GM12801 (cell line): Measurements from ENCODE around the gene ZNF483.

Experiments used
- TF ChIP-seq, protein P1 (sequence below): IDR thresholded peaks from one replicate; pipeline ENCODE4 v1.5.1; 2011; ENCODE audit warnings: control low read depth; ENCODE audit not compliant: insufficient read length; ENCODE audit errors: extremely low read depth

ZNF483 gene

DNA sequence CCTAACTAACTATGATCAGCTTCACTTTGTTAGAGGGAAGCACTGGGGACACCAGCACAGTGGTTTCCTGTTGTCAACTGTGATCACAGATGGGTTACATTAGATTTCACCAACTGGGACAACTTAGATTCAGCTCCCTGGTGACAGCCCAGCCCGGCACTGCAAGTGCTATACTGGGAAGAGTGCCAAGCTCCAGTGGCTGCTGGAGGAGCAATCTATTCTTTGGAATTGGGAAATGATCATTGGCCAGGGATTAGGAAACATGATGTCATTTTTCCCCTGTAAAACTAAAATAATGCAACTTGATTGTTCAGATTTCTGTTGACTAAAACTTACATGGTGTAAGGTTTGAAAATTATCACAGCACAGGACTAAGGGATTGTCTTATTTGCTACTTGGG is 41.3 kb downstream of the ZNF483 start:
- TF ChIP-seq, protein P1, sequence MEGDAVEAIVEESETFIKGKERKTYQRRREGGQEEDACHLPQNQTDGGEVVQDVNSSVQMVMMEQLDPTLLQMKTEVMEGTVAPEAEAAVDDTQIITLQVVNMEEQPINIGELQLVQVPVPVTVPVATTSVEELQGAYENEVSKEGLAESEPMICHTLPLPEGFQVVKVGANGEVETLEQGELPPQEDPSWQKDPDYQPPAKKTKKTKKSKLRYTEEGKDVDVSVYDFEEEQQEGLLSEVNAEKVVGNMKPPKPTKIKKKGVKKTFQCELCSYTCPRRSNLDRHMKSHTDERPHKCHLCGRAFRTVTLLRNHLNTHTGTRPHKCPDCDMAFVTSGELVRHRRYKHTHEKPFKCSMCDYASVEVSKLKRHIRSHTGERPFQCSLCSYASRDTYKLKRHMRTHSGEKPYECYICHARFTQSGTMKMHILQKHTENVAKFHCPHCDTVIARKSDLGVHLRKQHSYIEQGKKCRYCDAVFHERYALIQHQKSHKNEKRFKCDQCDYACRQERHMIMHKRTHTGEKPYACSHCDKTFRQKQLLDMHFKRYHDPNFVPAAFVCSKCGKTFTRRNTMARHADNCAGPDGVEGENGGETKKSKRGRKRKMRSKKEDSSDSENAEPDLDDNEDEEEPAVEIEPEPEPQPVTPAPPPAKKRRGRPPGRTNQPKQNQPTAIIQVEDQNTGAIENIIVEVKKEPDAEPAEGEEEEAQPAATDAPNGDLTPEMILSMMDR, result no peak

DNA sequence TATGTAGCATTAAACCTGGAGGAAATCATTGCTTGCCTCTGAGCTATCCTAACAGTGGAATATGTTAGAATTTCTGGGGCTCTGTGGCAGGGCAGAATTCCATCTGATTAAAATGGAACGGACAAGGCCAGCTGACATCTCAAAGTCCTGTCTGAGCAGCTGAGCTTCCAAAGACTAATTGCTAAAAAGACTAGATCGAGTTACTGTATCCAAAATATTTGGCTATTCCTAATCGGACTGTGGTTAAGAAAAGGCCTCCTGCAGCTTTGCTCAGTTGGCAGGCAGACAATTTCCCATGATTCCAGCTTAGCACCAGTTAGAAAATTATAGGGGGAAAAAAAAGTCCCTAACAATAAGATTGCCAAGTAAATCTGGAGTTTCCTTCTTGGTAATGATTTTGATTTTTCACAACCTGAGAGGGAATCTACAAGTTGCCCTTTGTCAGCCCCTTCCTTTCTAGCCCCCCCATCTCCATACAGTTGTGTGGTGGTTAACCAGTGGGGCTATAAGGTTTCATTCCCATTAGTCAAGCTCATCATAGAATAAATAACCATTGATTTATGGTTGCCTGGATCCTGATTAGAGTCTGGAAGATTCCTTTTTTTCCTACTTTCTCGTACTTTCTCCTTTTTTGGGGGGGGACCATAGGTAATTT is 48.1 kb downstream of the ZNF483 start:
- TF ChIP-seq, protein P1, result no peak

DNA sequence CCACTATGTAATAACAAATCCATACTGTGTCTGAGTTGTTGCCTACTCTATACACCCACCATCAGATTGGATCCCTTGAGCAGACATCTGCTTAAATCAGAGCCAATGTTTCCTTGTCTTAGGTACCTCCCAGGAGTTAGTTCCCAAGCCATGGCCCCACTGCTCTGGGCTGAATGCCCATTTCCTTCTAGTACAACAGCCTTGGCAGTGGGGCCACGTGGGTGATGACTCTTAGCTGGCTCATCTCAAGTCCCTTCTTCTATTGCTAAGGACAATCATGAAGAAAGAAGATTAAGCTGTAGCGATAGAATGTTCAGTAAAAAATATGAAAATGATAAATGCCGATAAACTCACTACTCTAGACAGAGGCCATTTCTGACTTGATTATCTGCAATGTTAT is 57.9 kb downstream of the ZNF483 start:
- TF ChIP-seq, protein P1, result no peak

DNA sequence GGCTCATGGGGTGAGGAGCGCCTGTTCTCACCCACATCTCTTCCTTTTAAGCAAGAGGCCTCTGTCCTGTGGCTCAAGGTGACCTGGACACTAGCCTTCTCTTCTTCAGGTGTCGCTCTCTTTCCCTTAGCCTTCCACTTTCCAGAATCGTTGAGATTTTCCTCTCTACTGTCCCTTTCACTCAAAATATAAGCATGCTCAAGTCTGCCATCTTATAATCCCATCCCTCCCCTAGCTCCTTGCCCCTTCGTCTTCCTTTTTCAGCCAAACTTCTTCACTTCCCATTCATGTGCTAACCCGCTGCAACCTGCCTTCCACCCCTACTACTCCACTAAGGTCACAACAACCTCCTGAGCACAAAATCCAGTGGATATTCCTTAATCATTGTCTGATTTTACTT is 61.4 kb downstream of the ZNF483 start:
- TF ChIP-seq, protein P1, result no peak

DNA sequence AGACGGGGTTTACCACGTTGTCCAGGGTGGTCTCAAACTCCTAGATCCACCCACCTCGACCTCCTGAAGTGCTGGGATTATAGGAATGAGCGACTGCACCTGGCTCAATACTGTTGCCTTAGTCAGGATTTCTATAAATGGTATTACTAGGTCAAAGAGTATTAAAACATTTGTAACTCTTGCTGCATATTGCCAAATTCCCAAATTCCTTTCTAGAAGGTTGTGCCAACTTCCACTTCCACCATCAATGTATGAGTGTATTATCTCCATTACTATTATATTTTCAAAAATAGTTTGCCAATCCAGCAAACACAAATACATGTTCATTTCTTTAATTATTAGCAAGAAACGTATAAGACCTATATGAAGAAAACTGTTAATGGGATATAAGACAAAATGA is 63.9 kb downstream of the ZNF483 start:
- TF ChIP-seq, protein P1, result no peak

DNA sequence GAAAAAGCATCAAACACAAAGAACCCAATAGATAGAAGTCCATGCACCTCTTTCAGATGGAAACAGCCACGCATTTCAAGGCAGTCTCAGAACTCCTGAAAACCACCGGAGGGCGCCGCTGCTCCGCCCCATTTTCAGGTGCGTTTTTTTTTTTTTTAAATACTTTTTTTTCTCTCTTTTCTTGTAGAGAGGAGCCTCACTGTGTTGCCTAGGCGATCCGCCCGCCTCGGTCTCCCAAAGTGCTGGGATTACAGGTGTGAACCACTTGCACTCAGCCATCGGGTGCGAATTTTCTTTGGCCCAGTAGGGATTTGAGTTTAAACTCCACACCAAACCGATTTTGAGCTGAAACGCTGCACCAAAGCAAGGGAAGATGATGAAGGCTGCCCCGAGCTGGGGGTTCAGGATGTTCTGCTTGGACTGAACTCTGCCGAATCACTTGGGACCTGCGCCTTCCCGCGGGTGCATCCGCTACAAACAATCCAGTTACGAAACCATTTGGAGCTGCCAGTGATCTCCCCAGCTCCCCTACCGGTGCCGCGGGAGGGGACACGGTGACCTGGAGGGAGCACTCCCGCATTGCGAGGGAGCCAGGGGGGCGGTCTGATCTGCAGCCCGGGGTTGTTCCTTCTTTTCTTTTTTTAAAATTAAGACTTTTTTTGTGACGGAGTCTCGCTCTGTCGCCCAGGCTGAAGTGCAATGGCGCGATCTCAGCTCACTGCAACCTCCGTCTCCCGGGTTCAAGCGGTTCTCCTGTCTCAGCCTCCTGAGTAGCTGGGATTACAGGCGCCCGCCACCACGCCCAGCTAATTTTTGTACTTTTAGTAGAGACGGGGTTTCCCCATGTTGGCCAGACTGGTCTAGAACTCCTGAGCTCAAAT is 73.1 kb downstream of the ZNF483 start:
- TF ChIP-seq, protein P1, result no peak

DNA sequence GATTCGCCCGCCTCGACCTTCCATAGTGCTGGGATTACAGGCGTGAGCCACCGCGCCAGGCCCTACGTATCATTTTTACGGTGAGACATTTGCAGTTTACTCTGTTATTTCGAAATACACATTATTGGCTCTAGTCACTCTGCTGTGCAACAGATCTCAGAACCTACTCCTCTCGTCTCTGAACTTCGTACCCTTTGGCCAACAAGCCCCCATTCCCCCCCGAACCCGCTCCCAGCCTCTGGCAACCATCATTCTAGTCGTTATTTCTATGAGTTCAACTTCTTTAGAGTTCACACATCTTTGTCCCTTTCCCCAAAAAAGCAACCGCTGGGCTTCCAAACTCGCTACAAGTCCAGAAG is 73.7 kb downstream of the ZNF483 start:
- TF ChIP-seq, protein P1, result no peak
